Measurements from ENCODE around the gene KCNG4. TPM values are rescaled to one million over a fixed set of nuclear protein-coding genes. Genes with fewer than 3 reads are reported as not detected.

The KCNG4 gene
- total and polyA plus RNA-seq, 2 donors (not counting 3 experiments of a cell fraction or from before 2014, with no cell fraction given): not detected

- no peak overlapping the region for H3K4me2 ChIP-seq (ENCODE audit: insufficient read depth, low read length)
- no peaks in the 10 kb centered on the region for H3K79me2 ChIP-seq (ENCODE audit: control insufficient read depth, insufficient read depth, low read length)
- no peak for DNase-seq (ENCODE audit: low read depth, low spot score)
- CTCF ChIA-PET: interaction anchor here (0.7 to 2.2 kb wide), 3 partner anchors 9 to 17 kb away, joined by 4 to 12 read pairs (median 6); partner anchors contain the start of gene TAF1C
- peaks cover 1 to 3% of the 10 kb centered on the region in 2 experiments for H3K27me3 ChIP-seq (ENCODE audit: control insufficient read depth in 2 of 2, insufficient read depth in 2 of 2, low read length in 2 of 2)
- TF ChIP-seq EZH2 (IDR thresholded peaks at IDR 0.05; ENCODE audit: borderline replicate concordance, low read depth, low read length, severe bottlenecking): no peak
- no peak for TF ChIP-seq JUN (IDR thresholded peaks at IDR 0.05; ENCODE audit: borderline replicate concordance, insufficient read depth, insufficient read length, low read depth)
- no peak for TF ChIP-seq FOS (IDR thresholded peaks at IDR 0.05; ENCODE audit: borderline replicate concordance, insufficient read depth, low read length)
- TF ChIP-seq MYC (IDR thresholded peaks at IDR 0.05; ENCODE audit: low read depth, low read length): no peak
- no peak for TF ChIP-seq GATA2 (IDR thresholded peaks at IDR 0.05; ENCODE audit: insufficient read depth, insufficient read length, low read depth, low read length)
- no peak for TF ChIP-seq POLR2A (IDR thresholded peaks at IDR 0.05; ENCODE audit: low read depth, low read length)
- no peak for TF ChIP-seq CTCF (IDR thresholded peaks at IDR 0.05; ENCODE audit: extremely low read depth in 1 of 2, insufficient read depth in 1 of 2, low read depth in 1 of 2, low read length in 2 of 2)
- TF ChIP-seq POLR2AphosphoS5 (IDR thresholded peaks at IDR 0.05; ENCODE audit: insufficient read depth, low read depth, low read length): no peak
- no peak for TF ChIP-seq MAX (IDR thresholded peaks at IDR 0.05; ENCODE audit: insufficient read depth, insufficient read length)
- POLR2A ChIA-PET: no interaction called here
- no TSS peak for BruUV-seq (replicated peaks)
- no peak overlapping the region for H2AFZ ChIP-seq (ENCODE audit: low read depth, low read length)
- no peak overlapping the region for H3K9ac ChIP-seq (replicated peaks; ENCODE audit: extremely low read depth, insufficient read depth, low read length)
- H3K27ac ChIP-seq (ENCODE audit: insufficient read depth, low read depth, low read length): no peak overlapping the region
- dilution Hi-C loops (cut with MboI; ENCODE audit: extremely low pct_ligation_motif_present, low sequenced_read_pairs) (no loop called here), intact Hi-C loops (cut with micrococcal nuclease) (no loop called here)
- no peaks in the 10 kb centered on the region for H4K20me1 ChIP-seq (replicated peaks; ENCODE audit: control insufficient read depth, extremely low read depth, insufficient read depth, low read length)
- H3K4me1 ChIP-seq (ENCODE audit: control insufficient read depth, extremely low read depth, insufficient read depth, low read length): no peaks in the 10 kb centered on the region
- no peaks in the 10 kb centered on the region for H3K9me3 ChIP-seq (replicated peaks; ENCODE audit: control insufficient read depth, insufficient read depth, low read length)
- no peaks in the 10 kb centered on the region for H3K9me1 ChIP-seq (replicated peaks; ENCODE audit: control insufficient read depth, extremely low read depth, insufficient read depth, low read length)
- FAIRE-seq: no peak
- H3K4me3 ChIP-seq (replicated peaks in 1 of 3; ENCODE audit: insufficient read depth in 1 of 3, low read depth in 1 of 3, low read length in 3 of 3): no peak overlapping the region
- no peaks in the 10 kb centered on the region for H3K36me3 ChIP-seq (ENCODE audit: control insufficient read depth in 2 of 2, extremely low read depth in 1 of 2, insufficient read depth in 2 of 2, low read length in 2 of 2)
Measured at GRCh38 chr16:84169765-84170310, 70.0 kb downstream of the KCNG4 start.

Small RNA genes lying within 50 kb of the gene (small RNA-seq; reads per million reads assigned to genes)
- not detected for gene RNA5SP433 (ENCODE audit: insufficient read depth, insufficient read length, low read depth, low replicate concordance)

Other genes with a start within 250 kb of the KCNG4 start
- not detected in 2 replicates for gene SLC38A8, start 197.2 kb downstream of the KCNG4 start, total RNA-seq
- not detected in 2 replicates for gene SLC38A8, start 197.2 kb downstream of the KCNG4 start, polyA plus RNA-seq
- 93.0 and 99.6 TPM in 2 replicates for gene MBTPS1, start 123.1 kb downstream of the KCNG4 start, total RNA-seq
- 63.9 and 82.3 TPM in 2 replicates for gene MBTPS1, start 123.1 kb downstream of the KCNG4 start, polyA plus RNA-seq
- 26.1 and 27.9 TPM in 2 replicates for gene HSDL1, start 94.8 kb downstream of the KCNG4 start, total RNA-seq
- gene HSDL1, start 94.8 kb downstream of the KCNG4 start, polyA plus RNA-seq: 15.7 and 19.9 TPM in 2 replicates
- gene DNAAF1, start 94.7 kb downstream of the KCNG4 start, total RNA-seq: not detected in 2 replicates
- gene DNAAF1, start 94.7 kb downstream of the KCNG4 start, polyA plus RNA-seq: 0.01 TPM in 1 of 2 replicates, not detected in the other
- 57.2 and 62.3 TPM in 2 replicates for gene TAF1C, start 53.0 kb downstream of the KCNG4 start, total RNA-seq
- 74.2 and 77.6 TPM in 2 replicates for gene TAF1C, start 53.0 kb downstream of the KCNG4 start, polyA plus RNA-seq
- not detected in 2 replicates for gene ADAD2, start 48.9 kb downstream of the KCNG4 start, total RNA-seq
- gene ADAD2, start 48.9 kb downstream of the KCNG4 start, polyA plus RNA-seq: 0.04 and 0.10 TPM in 2 replicates
- gene WFDC1, start 54.9 kb upstream of the KCNG4 start, total RNA-seq: not detected in 2 replicates
- not detected in 2 replicates for gene WFDC1, start 54.9 kb upstream of the KCNG4 start, polyA plus RNA-seq
- gene ATP2C2, start 128.5 kb upstream of the KCNG4 start, total RNA-seq: not detected in 2 replicates
- not detected in 2 replicates for gene ATP2C2, start 128.5 kb upstream of the KCNG4 start, polyA plus RNA-seq